HL-60 (cell line): ENCODE data around the gene CXorf49.
"Not testable (repeated sequence)": the region's sequence is repeated elsewhere in the genome, so short reads cannot be mapped to it uniquely, and the experiment has no call there.

ENCODE experiments used
- DNase-seq, 2 experiments: peaks; one replicate each; pipeline ENCODE4 v3.0.0-alpha.2; 2010 to 2020; ENCODE audit warnings: low read depth in 1 of 2, low spot score in 1 of 2
- H3K27ac ChIP-seq: fragments of 250-450 bp; sonication (Bioruptor Pico); replicated peaks from 2 replicates; pipeline ENCODE4 v1.5.1; 2020; ENCODE audit warnings: mild to moderate bottlenecking, moderate library complexity
- H3K27me3 ChIP-seq: fragments of 250-450 bp; sonication (Bioruptor Pico); 2 replicates; pipeline ENCODE4 v1.5.1; 2021; ENCODE audit warnings: mild to moderate bottlenecking, moderate library complexity; ENCODE audit not compliant: insufficient read depth, poor library complexity, severe bottlenecking
- H3K4me3 ChIP-seq: replicated peaks from 2 replicates; pipeline ENCODE4 v1.5.1; 2011; ENCODE audit warnings: mild to moderate bottlenecking, control low read depth, low read length; ENCODE audit not compliant: insufficient read depth
- long read RNA-seq: library from polyadenylated mRNA; unstranded; transcript quantifications from one replicate; pipeline ENCODE4 v2.0.0, GENCODE V29; 2020

CXorf49 gene
- long read RNA-seq, result 0 reads

GRCh38 chrX:71718185-71718584 lies at the start of gene CXorf49:
CXorf49 (minus strand) TSS chrX:71718285; CDS start chrX:71718151, 134 bp downstream.
- H3K27me3 ChIP-seq, DNase-seq, H3K27ac ChIP-seq, H3K4me3 ChIP-seq: not testable (repeated sequence)

GRCh38 chrX:71767134-71767533 lies 49.0 kb upstream of the CXorf49 start:
- H3K27me3 ChIP-seq, H3K27ac ChIP-seq, DNase-seq, H3K4me3 ChIP-seq: not testable (repeated sequence)

- H3K27ac ChIP-seq, DNase-seq, H3K4me3 ChIP-seq, H3K27me3 ChIP-seq: not testable (repeated sequence)
These were observed 47.5 kb upstream of the CXorf49 start for GRCh38 chrX:71765613-71766012.

GRCh38 chrX:71764832-71765231 lies 46.7 kb upstream of the CXorf49 start:
- H3K27ac ChIP-seq, H3K4me3 ChIP-seq, DNase-seq, H3K27me3 ChIP-seq: not testable (repeated sequence)

GRCh38 chrX:71763049-71763448 lies 45.0 kb upstream of the CXorf49 start, which contains the start of gene CXorf49B:
CXorf49B (plus strand) TSS chrX:71763349; CDS start chrX:71763424, 75 bp downstream.
- not testable (repeated sequence) for H3K27me3 ChIP-seq, H3K27ac ChIP-seq, DNase-seq, H3K4me3 ChIP-seq

- H3K27ac ChIP-seq, DNase-seq, H3K4me3 ChIP-seq, H3K27me3 ChIP-seq: not testable (repeated sequence)
These were observed 42.7 kb upstream of the CXorf49 start for GRCh38 chrX:71760688-71761281.

GRCh38 chrX:71720289-71720886 lies 2.3 kb upstream of the CXorf49 start:
- H3K27ac ChIP-seq, H3K27me3 ChIP-seq: not testable (repeated sequence)

GRCh38 chrX:71719195-71719594 lies 1.1 kb upstream of the CXorf49 start:
- not testable (repeated sequence) for H3K27ac ChIP-seq, H3K4me3 ChIP-seq, H3K27me3 ChIP-seq, DNase-seq

More at GRCh38 chrX:71720289-71720886, 2.3 kb upstream of the CXorf49 start:
- not testable (repeated sequence) for H3K4me3 ChIP-seq, DNase-seq

- not testable (repeated sequence) for H3K4me3 ChIP-seq, H3K27ac ChIP-seq, H3K27me3 ChIP-seq, DNase-seq
These were observed 1.8 kb downstream of the CXorf49 start for GRCh38 chrX:71716323-71716722.

- not testable (repeated sequence) for H3K27ac ChIP-seq, DNase-seq, H3K4me3 ChIP-seq, H3K27me3 ChIP-seq
These were observed 2.5 kb downstream of the CXorf49 start for GRCh38 chrX:71715551-71715950.

- not testable (repeated sequence) for H3K27me3 ChIP-seq, H3K27ac ChIP-seq, DNase-seq, H3K4me3 ChIP-seq
These were observed 4.0 kb downstream of the CXorf49 start for GRCh38 chrX:71714064-71714463.

- H3K27ac ChIP-seq, H3K27me3 ChIP-seq, DNase-seq, H3K4me3 ChIP-seq: not testable (repeated sequence)
These were observed 15.2 kb downstream of the CXorf49 start for GRCh38 chrX:71702853-71703252.

GRCh38 chrX:71699023-71699344 lies 19.1 kb downstream of the CXorf49 start:
- not testable (repeated sequence) for H3K27me3 ChIP-seq, DNase-seq, H3K4me3 ChIP-seq, H3K27ac ChIP-seq

GRCh38 chrX:71698299-71699022 lies 19.6 kb downstream of the CXorf49 start:
- H3K27me3 ChIP-seq, H3K4me3 ChIP-seq, DNase-seq, H3K27ac ChIP-seq: not testable (repeated sequence)
